SKM-1 (cell line): Measurements from ENCODE around the gene SP140.

ENCODE experiments used
- DNase-seq: peaks from one replicate; lab custom pipeline; 2025; ENCODE audit not compliant: unreplicated experiment; lab: John Stamatoyannopoulos, UW

Gene SP140

GRCh38 chr2:230360028-230360427 is 134.5 kb downstream of the SP140 start:
- no peak for DNase-seq

GRCh38 chr2:230362030-230362691 is 136.6 kb downstream of the SP140 start:
- no peak for DNase-seq
